ENCODE data around the gene KRTAP4-2. TPM values are rescaled to one million over a fixed set of nuclear protein-coding genes. Genes with fewer than 3 reads are reported as not detected.
"Not testable (repeated sequence)": the region's sequence is repeated elsewhere in the genome, so short reads cannot be mapped to it uniquely, and the experiment has no call there.

The KRTAP4-2 gene
- polyA plus RNA-seq, 1 experiment, result not detected

- ChIA-PET CTCF (interaction anchor here (1.1 kb wide), 1 partner anchor 109 kb away, joined by 3 read pairs; no protein-coding TSS in a partner anchor), POLR2A (interaction anchor here (0.5 kb wide), 1 partner anchor 79 kb away, joined by 3 read pairs; no protein-coding TSS in a partner anchor)
- no peaks in the 10 kb centered on the region for H3K36me3 ChIP-seq (ENCODE audit: control insufficient read depth, insufficient read depth, low read length)
- TF ChIP-seq CTCF (IDR thresholded peaks at IDR 0.05; ENCODE audit: insufficient read depth, low read depth, low read length), result no peak
- no peak for DNase-seq (ENCODE audit: low read depth)
- no peaks in the 10 kb centered on the region for H3K27me3 ChIP-seq (ENCODE audit: control insufficient read depth, insufficient read depth, low read length)
- no peak overlapping the region for H3K4me3 ChIP-seq (ENCODE audit: low read depth, low read length)
Observed at GRCh38 chr17:41212524-41213169, 34.6 kb upstream of the KRTAP4-2 start.

- TF ChIP-seq CTCF (IDR thresholded peaks at IDR 0.05; ENCODE audit: insufficient read depth, low read depth, low read length), result no peak
- POLR2A ChIA-PET, result interaction anchor here (0.5 kb wide), 1 partner anchor 78 kb away, joined by 3 read pairs; no protein-coding TSS in a partner anchor
Observed at GRCh38 chr17:41211845-41212466, 33.9 kb upstream of the KRTAP4-2 start.

GRCh38 chr17:41199421-41200078 lies 21.5 kb upstream of the KRTAP4-2 start:
- Histone ChIP-seq H3K36me3 (ENCODE audit: control insufficient read depth, insufficient read depth, low read length) (no peaks in the 10 kb centered on the region), H3K4me3 (ENCODE audit: low read depth, low read length) (no peak overlapping the region), H3K27me3 (ENCODE audit: control insufficient read depth, insufficient read depth, low read length) (no peaks in the 10 kb centered on the region)
- DNase-seq (ENCODE audit: low read depth), result no peak
- ChIA-PET CTCF (no interaction called here), POLR2A (no interaction called here)
- TF ChIP-seq CTCF (IDR thresholded peaks at IDR 0.05; ENCODE audit: insufficient read depth, low read depth, low read length), result no peak

More at GRCh38 chr17:41211845-41212466, 33.9 kb upstream of the KRTAP4-2 start:
- peak; percentile 52 for DNase-seq (ENCODE audit: low read depth)
- H3K27me3 ChIP-seq (ENCODE audit: control insufficient read depth, insufficient read depth, low read length), result no peaks in the 10 kb centered on the region
- H3K36me3 ChIP-seq (ENCODE audit: control insufficient read depth, insufficient read depth, low read length), result no peaks in the 10 kb centered on the region
- H3K4me3 ChIP-seq (ENCODE audit: low read depth, low read length), result no peak overlapping the region
- CTCF ChIA-PET, result interaction anchor here (1.1 kb wide), 1 partner anchor 110 kb away, joined by 3 read pairs; no protein-coding TSS in a partner anchor

- no peak for TF ChIP-seq CTCF (IDR thresholded peaks at IDR 0.05; ENCODE audit: insufficient read depth, low read depth, low read length)
Observed at GRCh38 chr17:41196068-41196467, 18.0 kb upstream of the KRTAP4-2 start.

GRCh38 chr17:41190328-41190727 lies 12.3 kb upstream of the KRTAP4-2 start:
- Histone ChIP-seq H3K27me3 (ENCODE audit: control insufficient read depth, insufficient read depth, low read length) (no peaks in the 10 kb centered on the region; the same call in 1 of the 2 replicates), H3K4me3 (ENCODE audit: low read depth, low read length) (no peak overlapping the region), H3K36me3 (ENCODE audit: control insufficient read depth, insufficient read depth, low read length) (no peaks in the 10 kb centered on the region)
- no peak for TF ChIP-seq CTCF (IDR thresholded peaks at IDR 0.05; ENCODE audit: insufficient read depth, low read depth, low read length)
- CTCF ChIA-PET, result no interaction called here
- POLR2A ChIA-PET, result no interaction called here
- no peak for DNase-seq (ENCODE audit: low read depth)

More at GRCh38 chr17:41196068-41196467, 18.0 kb upstream of the KRTAP4-2 start:
- H3K27me3 ChIP-seq (ENCODE audit: control insufficient read depth, insufficient read depth, low read length), result no peaks in the 10 kb centered on the region
- no peak overlapping the region for H3K4me3 ChIP-seq (ENCODE audit: low read depth, low read length)
- ChIA-PET POLR2A (no interaction called here), CTCF (interaction anchor here (0.6 kb wide), 1 partner anchor 270 kb away, joined by 3 read pairs; no protein-coding TSS in a partner anchor)
- no peaks in the 10 kb centered on the region for H3K36me3 ChIP-seq (ENCODE audit: control insufficient read depth, insufficient read depth, low read length)
- no peak for DNase-seq (ENCODE audit: low read depth)

- H3K27me3 ChIP-seq (ENCODE audit: control insufficient read depth, insufficient read depth, low read length); H3K36me3 ChIP-seq (ENCODE audit: control insufficient read depth, insufficient read depth, low read length); POLR2A ChIA-PET; DNase-seq (ENCODE audit: low read depth); H3K4me3 ChIP-seq (ENCODE audit: low read depth, low read length); CTCF ChIA-PET: not testable (repeated sequence)
Observed at GRCh38 chr17:41189837-41190318, 11.9 kb upstream of the KRTAP4-2 start, which contains the start of gene KRTAP9-1. KRTAP9-1 (plus strand) TSS chr17:41189887; CDS start chr17:41189887, 0 bp downstream.

Measured in BJ (cell line).